H9 (cell line): ENCODE data around the gene DCAF6. TPM values are rescaled to one million over a fixed set of nuclear protein-coding genes. Genes with fewer than 3 reads are reported as not detected.

Source experiments
- DNase-seq: peaks from one replicate; pipeline ENCODE4 v3.0.0-alpha.2; 2017
- H2AFZ ChIP-seq: one replicate; pipeline ENCODE4 v1.6.1; 2013; ENCODE audit warnings: mild to moderate bottlenecking, low read length, control low read depth, moderate library complexity
- H2AK5ac ChIP-seq: 2 replicates; pipeline ENCODE4 v1.6.1; 2013; ENCODE audit warnings: low read length, control low read depth, mixed read lengths; ENCODE audit not compliant: insufficient read length
- H2BK120ac ChIP-seq: one replicate; pipeline ENCODE4 v1.6.1; 2013; ENCODE audit warnings: low read depth, mild to moderate bottlenecking, low read length, control low read depth, inconsistent platforms; ENCODE audit not compliant: poor library complexity, severe bottlenecking
- H2BK12ac ChIP-seq: 2 replicates; pipeline ENCODE4 v1.6.1; 2013; ENCODE audit warnings: low read length, control low read depth, mixed read lengths, low read depth; ENCODE audit not compliant: insufficient read length
- H2BK15ac ChIP-seq: 2 replicates; pipeline ENCODE4 v1.6.1; 2013; ENCODE audit warnings: low read depth, low read length, control low read depth
- H2BK20ac ChIP-seq: one replicate; pipeline ENCODE4 v1.6.1; 2013; ENCODE audit warnings: low read depth, mild to moderate bottlenecking, low read length, control low read depth, inconsistent platforms; ENCODE audit not compliant: poor library complexity, severe bottlenecking
- H2BK5ac ChIP-seq: 2 replicates; pipeline ENCODE4 v1.6.1; 2013; ENCODE audit warnings: low read length, control low read depth, mixed read lengths; ENCODE audit not compliant: insufficient read length
- H3K14ac ChIP-seq: 2 replicates; pipeline ENCODE4 v1.6.1; 2013; ENCODE audit warnings: low read length, control low read depth; ENCODE audit not compliant: insufficient read depth
- H3K18ac ChIP-seq: 2 replicates; pipeline ENCODE4 v1.6.1; 2013; ENCODE audit warnings: low read depth, mild to moderate bottlenecking, mixed read lengths, low read length, control low read depth; ENCODE audit not compliant: insufficient read length
- H3K23ac ChIP-seq: 2 replicates; pipeline ENCODE4 v1.6.1; 2013; ENCODE audit warnings: low read length, control low read depth, mixed read lengths, low read depth; ENCODE audit not compliant: insufficient read length
- H3K23me2 ChIP-seq: 2 replicates; pipeline ENCODE4 v1.6.1; 2013; ENCODE audit warnings: low read depth, mild to moderate bottlenecking, mixed read lengths, low read length, control low read depth; ENCODE audit not compliant: insufficient read length, poor library complexity, severe bottlenecking
- H3K27ac ChIP-seq: 2 replicates; pipeline ENCODE4 v1.5.1; 2013; ENCODE audit warnings: low read length, control low read depth, mixed read lengths, low read depth; ENCODE audit not compliant: insufficient read length
- H3K27me3 ChIP-seq: 2 replicates; pipeline ENCODE4 v1.6.1; 2013; ENCODE audit warnings: low read length, control low read depth, inconsistent platforms; ENCODE audit not compliant: insufficient read depth
- H3K4ac ChIP-seq: 2 replicates; pipeline ENCODE4 v1.6.1; 2013; ENCODE audit warnings: low read depth, mild to moderate bottlenecking, control low read depth, inconsistent platforms, low read length, moderate library complexity
- H3K4me1 ChIP-seq: 2 replicates; pipeline ENCODE4 v1.6.1; 2013; ENCODE audit warnings: low read length, control low read depth, inconsistent platforms; ENCODE audit not compliant: insufficient read depth
- H3K4me2 ChIP-seq: 2 replicates; pipeline ENCODE4 v1.6.1; 2013; ENCODE audit warnings: low read length, control low read depth, mixed read lengths; ENCODE audit not compliant: insufficient read length, insufficient read depth
- H3K56ac ChIP-seq: 2 replicates; pipeline ENCODE4 v1.6.1; 2013; ENCODE audit warnings: low read depth, mild to moderate bottlenecking, mixed read lengths, low read length, control low read depth; ENCODE audit not compliant: insufficient read length
- H3K79me1 ChIP-seq: 2 replicates; pipeline ENCODE4 v1.6.1; 2013; ENCODE audit warnings: low read depth, mild to moderate bottlenecking, moderate library complexity, low read length, control low read depth, inconsistent platforms; ENCODE audit not compliant: insufficient read depth, poor library complexity, severe bottlenecking
- H3K79me2 ChIP-seq: 2 replicates; pipeline ENCODE4 v1.6.1; 2013; ENCODE audit warnings: low read length, control low read depth, inconsistent platforms; ENCODE audit not compliant: insufficient read depth
- H3K9ac ChIP-seq: 2 replicates; pipeline ENCODE4 v1.6.1; 2013; ENCODE audit warnings: low read length, control low read depth, mixed read lengths; ENCODE audit not compliant: insufficient read length; ENCODE audit errors: extremely low read depth
- H3K9me3 ChIP-seq: one replicate; pipeline ENCODE4 v1.6.1; 2013; ENCODE audit warnings: low read depth, low read length, inconsistent platforms; ENCODE audit not compliant: control insufficient read depth
- H3T11ph ChIP-seq: one replicate; pipeline ENCODE4 v1.6.1; 2013; ENCODE audit warnings: mild to moderate bottlenecking, low read length, control low read depth, inconsistent platforms
- H4K20me1 ChIP-seq: one replicate; pipeline ENCODE4 v1.6.1; 2013; ENCODE audit not compliant: control insufficient read depth, insufficient read length, insufficient read depth
- H4K5ac ChIP-seq: 2 replicates; pipeline ENCODE4 v1.6.1; 2013; ENCODE audit warnings: low read depth, mild to moderate bottlenecking, mixed read lengths, low read length, control low read depth; ENCODE audit not compliant: insufficient read length
- H4K8ac ChIP-seq: replicated peaks from 2 replicates; pipeline ENCODE4 v1.6.1; 2013; ENCODE audit warnings: low read length, control low read depth, mixed read lengths, low read depth; ENCODE audit not compliant: insufficient read length
- H4K91ac ChIP-seq: 2 replicates; pipeline ENCODE4 v1.6.1; 2013; ENCODE audit warnings: low read depth, mild to moderate bottlenecking, moderate library complexity, mixed read lengths, low read length, control low read depth; ENCODE audit not compliant: insufficient read length
- H3K27ac Mint-ChIP-seq, 3 experiments: 2 replicates in 2 of 3; 3 replicates in 1 of 3; pipeline ENCODE4 v1.8.0; 2020 to 2021; ENCODE audit warnings: mixed read lengths in 3 of 3, mild to moderate bottlenecking in 1 of 3, moderate library complexity in 1 of 3
- H3K27me3 Mint-ChIP-seq: 2 replicates; pipeline ENCODE4 v1.8.0; 2021; ENCODE audit warnings: low read depth, mild to moderate bottlenecking, moderate library complexity, mixed read lengths
- H3K36me3 Mint-ChIP-seq, 3 experiments: 2 replicates in 2 of 3; 3 replicates in 1 of 3; pipeline ENCODE4 v1.8.0; 2020 to 2021; ENCODE audit warnings: low read depth in 3 of 3, mixed read lengths in 3 of 3; ENCODE audit not compliant: insufficient read depth in 1 of 3
- H3K4me1 Mint-ChIP-seq, 2 experiments: 2 replicates each; pipeline ENCODE4 v1.8.0; 2020; ENCODE audit warnings: mixed read lengths in 2 of 2
- H3K4me3 Mint-ChIP-seq, 2 experiments: 2 replicates in 1 of 2; 3 replicates in 1 of 2; pipeline ENCODE4 v1.8.0; 2020 to 2021; ENCODE audit warnings: mild to moderate bottlenecking in 2 of 2, mixed read lengths in 2 of 2, moderate library complexity in 1 of 2
- H3K9me3 Mint-ChIP-seq, 2 experiments: 2 replicates in 1 of 2; 3 replicates in 1 of 2; pipeline ENCODE4 v1.8.0; 2020; ENCODE audit warnings: mild to moderate bottlenecking in 2 of 2, mixed read lengths in 2 of 2, moderate library complexity in 1 of 2
- WGBS: extraction: QIAGEN DNeasy Blood & Tissue Kit; methylation state at CpG from one replicate; pipeline ENCODE4 v1.1.7; 2013; ENCODE audit warnings: missing lambda C conversion rate, low lambda C conversion rate, mixed read lengths; ENCODE audit not compliant: insufficient read length; ENCODE audit errors: extremely low coverage; 5-methylcytosine and 5-hydroxymethylcytosine counted together
- total RNA-seq: library from RNA; stranded (reverse); gene quantifications from 2 replicates; pipeline ENCODE4 v1.2.1, GENCODE V29; 2021
- TF ChIP-seq, protein P1 (sequence below): fragments of 200-600 bp; sonication (generic); conservative IDR thresholded peaks from 3 replicates; pipeline ENCODE4 v1.8.0; 2021; ENCODE audit warnings: antibody characterized with exemption, mild to moderate bottlenecking

Gene DCAF6
- total RNA-seq, 1 experiment from 2014 or later = 16.0 TPM

DNA sequence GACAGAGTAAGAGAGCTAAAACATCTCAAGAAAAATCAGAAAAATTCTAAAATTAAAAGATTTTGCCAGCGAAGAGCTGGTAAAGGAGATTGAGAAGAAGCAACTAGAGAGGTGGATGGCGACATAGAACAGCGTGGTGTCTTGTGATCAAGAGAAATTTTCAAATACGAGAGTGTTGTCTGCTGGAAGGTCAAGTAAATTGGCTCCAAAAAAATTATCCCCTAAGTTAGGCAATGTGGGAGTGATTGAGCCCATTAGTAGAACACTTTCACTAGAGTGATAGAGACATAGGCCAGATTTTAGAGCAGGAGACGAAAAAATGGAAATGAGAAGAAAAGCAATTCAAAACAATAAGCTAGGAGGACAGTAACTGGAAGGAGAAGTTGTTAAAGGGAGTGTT is 94.7 kb downstream of the DCAF6 start:
- H3K27ac Mint-ChIP-seq = no peak overlapping the region
- no peak overlapping the region for H3K4me3 Mint-ChIP-seq
- Histone ChIP-seq H2BK15ac (no peak overlapping the region), H3K9ac (no peak overlapping the region), H2BK5ac (no peak overlapping the region), H3T11ph (no peak overlapping the region), H2BK20ac (no peak overlapping the region), H3K9me3 (no peaks in the 10 kb centered on the region), H3K56ac (no peak overlapping the region), H3K14ac (no peak overlapping the region), H2AFZ (no peak overlapping the region), H2BK120ac (no peak overlapping the region), H3K4me2 (no peak overlapping the region), H3K79me1 (no peaks in the 10 kb centered on the region), H3K23ac (no peak overlapping the region), H3K27me3 (no peaks in the 10 kb centered on the region), H3K79me2 (no peaks in the 10 kb centered on the region), H4K91ac (no peak overlapping the region), H3K23me2 (no peaks in the 10 kb centered on the region), H3K18ac (no peak overlapping the region), H3K4me1 (no peaks in the 10 kb centered on the region), H4K5ac (no peak overlapping the region), H2AK5ac (no peak overlapping the region), H3K27ac (no peak overlapping the region), H2BK12ac (no peak overlapping the region), H4K8ac (no peak overlapping the region), H3K4ac (no peak overlapping the region), H4K20me1 (no peaks in the 10 kb centered on the region)
- H3K9me3 Mint-ChIP-seq = no peaks in the 10 kb centered on the region
- TF ChIP-seq, protein P1, sequence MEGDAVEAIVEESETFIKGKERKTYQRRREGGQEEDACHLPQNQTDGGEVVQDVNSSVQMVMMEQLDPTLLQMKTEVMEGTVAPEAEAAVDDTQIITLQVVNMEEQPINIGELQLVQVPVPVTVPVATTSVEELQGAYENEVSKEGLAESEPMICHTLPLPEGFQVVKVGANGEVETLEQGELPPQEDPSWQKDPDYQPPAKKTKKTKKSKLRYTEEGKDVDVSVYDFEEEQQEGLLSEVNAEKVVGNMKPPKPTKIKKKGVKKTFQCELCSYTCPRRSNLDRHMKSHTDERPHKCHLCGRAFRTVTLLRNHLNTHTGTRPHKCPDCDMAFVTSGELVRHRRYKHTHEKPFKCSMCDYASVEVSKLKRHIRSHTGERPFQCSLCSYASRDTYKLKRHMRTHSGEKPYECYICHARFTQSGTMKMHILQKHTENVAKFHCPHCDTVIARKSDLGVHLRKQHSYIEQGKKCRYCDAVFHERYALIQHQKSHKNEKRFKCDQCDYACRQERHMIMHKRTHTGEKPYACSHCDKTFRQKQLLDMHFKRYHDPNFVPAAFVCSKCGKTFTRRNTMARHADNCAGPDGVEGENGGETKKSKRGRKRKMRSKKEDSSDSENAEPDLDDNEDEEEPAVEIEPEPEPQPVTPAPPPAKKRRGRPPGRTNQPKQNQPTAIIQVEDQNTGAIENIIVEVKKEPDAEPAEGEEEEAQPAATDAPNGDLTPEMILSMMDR = no peak
- H3K27me3 Mint-ChIP-seq = no peaks in the 10 kb centered on the region
- no peak for DNase-seq
- no peaks in the 10 kb centered on the region for H3K4me1 Mint-ChIP-seq
- H3K36me3 Mint-ChIP-seq = peaks cover 0 to 12% (median 5%) of the 10 kb centered on the region in 3 experiments; a peak in 4 of 7 replicates
- WGBS = no CpG with 5 or more reads among the region's 5 CpGs
